ENCODE results near the gene HIP1R. TPM values are rescaled to one million over a fixed set of nuclear protein-coding genes. Genes with fewer than 3 reads are reported as not detected.

Gene HIP1R
- total RNA-seq, 1 donor from 2014 or later = 86.5 TPM

DNA sequence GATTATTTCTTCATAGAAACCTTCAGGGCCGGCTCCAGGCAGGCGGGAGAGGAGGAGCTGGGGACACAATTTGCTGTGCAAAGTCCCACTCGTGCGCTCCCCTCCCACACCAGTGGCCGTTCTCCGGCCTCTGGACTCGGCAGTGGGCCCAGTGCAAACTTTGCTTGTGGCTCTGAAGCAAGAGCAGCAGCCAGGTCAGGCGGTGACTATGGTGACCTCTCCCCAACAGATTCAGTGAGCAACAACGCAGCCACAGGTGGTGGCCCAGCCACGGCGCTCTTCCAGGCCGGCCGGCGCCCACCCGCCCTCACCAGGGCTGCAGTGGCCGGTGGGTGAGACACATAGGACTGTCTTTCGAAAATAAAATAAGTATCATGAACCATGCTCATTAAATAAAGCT is 31.1 kb downstream of the HIP1R start:
- TF ChIP-seq, protein P1, sequence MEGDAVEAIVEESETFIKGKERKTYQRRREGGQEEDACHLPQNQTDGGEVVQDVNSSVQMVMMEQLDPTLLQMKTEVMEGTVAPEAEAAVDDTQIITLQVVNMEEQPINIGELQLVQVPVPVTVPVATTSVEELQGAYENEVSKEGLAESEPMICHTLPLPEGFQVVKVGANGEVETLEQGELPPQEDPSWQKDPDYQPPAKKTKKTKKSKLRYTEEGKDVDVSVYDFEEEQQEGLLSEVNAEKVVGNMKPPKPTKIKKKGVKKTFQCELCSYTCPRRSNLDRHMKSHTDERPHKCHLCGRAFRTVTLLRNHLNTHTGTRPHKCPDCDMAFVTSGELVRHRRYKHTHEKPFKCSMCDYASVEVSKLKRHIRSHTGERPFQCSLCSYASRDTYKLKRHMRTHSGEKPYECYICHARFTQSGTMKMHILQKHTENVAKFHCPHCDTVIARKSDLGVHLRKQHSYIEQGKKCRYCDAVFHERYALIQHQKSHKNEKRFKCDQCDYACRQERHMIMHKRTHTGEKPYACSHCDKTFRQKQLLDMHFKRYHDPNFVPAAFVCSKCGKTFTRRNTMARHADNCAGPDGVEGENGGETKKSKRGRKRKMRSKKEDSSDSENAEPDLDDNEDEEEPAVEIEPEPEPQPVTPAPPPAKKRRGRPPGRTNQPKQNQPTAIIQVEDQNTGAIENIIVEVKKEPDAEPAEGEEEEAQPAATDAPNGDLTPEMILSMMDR (IDR thresholded peaks at IDR 0.05; ENCODE audit: insufficient read depth, low read length, poor library complexity, severe bottlenecking) = no peak
- Histone ChIP-seq H3K27me3 (ENCODE audit: control insufficient read depth, insufficient read depth, low read length) (no peaks in the 10 kb centered on the region), H3K36me3 (ENCODE audit: control insufficient read depth, insufficient read depth, low read length) (peaks cover 4% of the 10 kb centered on the region), H3K4me3 (ENCODE audit: low read depth, low read length) (no peak overlapping the region)
- DNase-seq (ENCODE audit: low read depth) = no peak

DNA sequence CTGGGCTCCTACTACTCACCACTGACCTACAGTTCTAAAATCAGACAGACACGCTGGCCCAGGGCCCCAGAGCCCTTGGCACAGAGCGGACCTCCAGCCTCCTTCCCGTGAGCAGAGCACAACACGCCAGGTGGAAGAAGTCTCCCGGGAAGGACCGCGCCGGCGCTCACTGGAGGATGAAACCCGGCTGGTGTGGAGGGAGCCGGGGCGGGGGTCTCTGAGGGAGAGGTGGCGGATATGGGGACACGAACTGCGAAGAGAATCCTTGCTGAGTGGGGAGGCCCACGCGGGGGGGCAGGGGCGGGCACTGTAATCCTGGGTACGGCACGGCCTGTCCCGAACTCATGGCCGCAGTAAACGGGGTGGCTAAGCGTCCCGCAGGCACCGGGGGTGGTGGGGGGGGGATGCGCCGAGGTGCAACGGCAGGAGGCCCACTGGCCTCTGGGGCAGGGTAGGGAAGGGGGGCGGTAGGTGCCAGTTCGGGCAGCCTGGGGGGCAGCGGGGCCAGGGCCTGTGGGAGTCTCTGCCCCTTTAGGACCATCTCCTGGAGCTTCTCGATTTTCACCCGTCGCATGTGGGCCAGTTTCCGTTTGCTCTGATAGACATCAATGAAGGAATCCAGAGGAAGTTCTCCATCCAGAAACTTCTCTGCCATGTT is 31.8 kb downstream of the HIP1R start:
- no peak overlapping the region for H3K4me3 ChIP-seq (ENCODE audit: low read depth, low read length)
- no peaks in the 10 kb centered on the region for H3K27me3 ChIP-seq (ENCODE audit: control insufficient read depth, insufficient read depth, low read length)
- peaks cover 4% of the 10 kb centered on the region for H3K36me3 ChIP-seq (ENCODE audit: control insufficient read depth, insufficient read depth, low read length)
- TF ChIP-seq, protein P1 (IDR thresholded peaks at IDR 0.05; ENCODE audit: insufficient read depth, low read length, poor library complexity, severe bottlenecking) = no peak
- no peak for DNase-seq (ENCODE audit: low read depth)

DNA sequence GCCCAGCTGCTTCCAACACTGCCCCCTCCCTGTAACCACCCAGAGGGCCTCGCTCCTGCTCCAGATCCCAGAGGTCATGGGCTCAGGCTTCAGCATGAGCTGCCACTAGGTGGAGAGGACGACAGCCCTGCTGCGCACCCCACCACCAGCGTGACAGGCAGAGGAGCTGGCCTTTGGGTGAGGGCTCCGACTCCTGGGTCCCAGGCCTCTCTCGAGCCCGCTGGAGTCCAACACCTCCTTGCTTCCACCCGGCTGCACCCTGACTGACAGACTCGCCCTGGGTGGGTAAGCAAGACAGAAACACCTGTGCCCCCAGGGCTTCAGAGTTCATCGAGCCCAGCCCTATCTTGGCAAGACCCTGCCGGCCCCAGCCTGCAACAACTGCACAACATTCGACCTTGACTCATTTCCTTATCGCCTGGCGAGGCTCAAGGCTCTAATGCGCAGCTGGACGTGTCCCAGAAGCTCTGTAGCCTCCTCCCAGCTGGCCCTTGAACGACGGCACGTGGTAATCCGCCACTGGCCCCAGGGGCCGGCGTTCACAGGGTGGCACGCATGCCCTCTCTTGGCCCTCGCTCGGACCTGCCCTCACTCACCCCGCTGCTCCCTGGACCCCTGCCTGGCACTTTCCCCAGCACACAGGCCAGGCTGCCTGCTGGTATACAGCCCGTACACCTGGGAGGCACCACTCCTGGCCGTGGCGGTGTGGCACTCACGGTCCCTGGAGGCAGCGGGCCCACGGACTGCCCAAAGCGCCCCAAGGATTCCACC is 32.6 kb downstream of the HIP1R start:
- no peak for DNase-seq (ENCODE audit: low read depth)
- Histone ChIP-seq H3K4me3 (ENCODE audit: low read depth, low read length) (no peak overlapping the region), H3K27me3 (ENCODE audit: control insufficient read depth, insufficient read depth, low read length) (no peaks in the 10 kb centered on the region), H3K36me3 (ENCODE audit: control insufficient read depth, insufficient read depth, low read length) (peaks cover 4% of the 10 kb centered on the region)
- TF ChIP-seq, protein P1 (IDR thresholded peaks at IDR 0.05; ENCODE audit: insufficient read depth, low read length, poor library complexity, severe bottlenecking) = peak; percentile 17

DNA sequence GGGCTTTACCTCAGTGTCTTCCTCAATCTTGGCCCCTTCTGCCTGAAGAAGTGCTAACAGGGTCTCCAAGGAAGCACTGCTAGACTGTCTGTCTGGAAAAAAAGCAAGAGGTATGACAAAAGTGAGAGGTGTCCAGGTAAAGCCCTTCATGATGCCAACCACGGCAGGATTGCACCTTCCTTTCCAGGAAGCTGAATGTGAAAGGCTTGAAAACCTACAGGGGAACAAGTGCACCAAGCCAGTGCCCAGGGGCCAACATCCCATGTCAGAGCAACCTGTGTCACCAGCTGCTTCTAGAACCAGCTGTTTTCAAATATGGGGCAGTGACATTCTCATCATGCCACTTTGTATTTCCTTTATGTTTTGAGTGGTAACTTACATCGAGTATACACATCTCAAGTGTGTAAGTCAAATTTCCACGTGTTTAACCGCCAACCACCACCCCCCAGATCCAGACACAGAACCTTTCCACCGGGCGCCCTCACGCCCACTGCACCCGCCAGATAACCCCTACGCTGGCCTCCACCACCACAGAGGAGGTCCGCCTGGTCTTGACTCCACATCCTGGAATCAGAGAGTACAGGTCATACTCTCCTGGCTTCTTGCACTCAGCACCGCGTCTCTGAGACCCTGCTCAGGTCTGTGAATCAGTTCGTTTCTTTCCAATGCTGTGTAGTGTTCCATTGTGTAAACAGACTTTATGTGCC is 33.4 kb downstream of the HIP1R start:
- no peak for DNase-seq (ENCODE audit: low read depth)
- Histone ChIP-seq H3K4me3 (ENCODE audit: low read depth, low read length) (no peak overlapping the region), H3K27me3 (ENCODE audit: control insufficient read depth, insufficient read depth, low read length) (no peaks in the 10 kb centered on the region), H3K36me3 (ENCODE audit: control insufficient read depth, insufficient read depth, low read length) (peaks cover 4% of the 10 kb centered on the region)
- TF ChIP-seq, protein P1 (IDR thresholded peaks at IDR 0.05; ENCODE audit: insufficient read depth, low read length, poor library complexity, severe bottlenecking) = no peak

DNA sequence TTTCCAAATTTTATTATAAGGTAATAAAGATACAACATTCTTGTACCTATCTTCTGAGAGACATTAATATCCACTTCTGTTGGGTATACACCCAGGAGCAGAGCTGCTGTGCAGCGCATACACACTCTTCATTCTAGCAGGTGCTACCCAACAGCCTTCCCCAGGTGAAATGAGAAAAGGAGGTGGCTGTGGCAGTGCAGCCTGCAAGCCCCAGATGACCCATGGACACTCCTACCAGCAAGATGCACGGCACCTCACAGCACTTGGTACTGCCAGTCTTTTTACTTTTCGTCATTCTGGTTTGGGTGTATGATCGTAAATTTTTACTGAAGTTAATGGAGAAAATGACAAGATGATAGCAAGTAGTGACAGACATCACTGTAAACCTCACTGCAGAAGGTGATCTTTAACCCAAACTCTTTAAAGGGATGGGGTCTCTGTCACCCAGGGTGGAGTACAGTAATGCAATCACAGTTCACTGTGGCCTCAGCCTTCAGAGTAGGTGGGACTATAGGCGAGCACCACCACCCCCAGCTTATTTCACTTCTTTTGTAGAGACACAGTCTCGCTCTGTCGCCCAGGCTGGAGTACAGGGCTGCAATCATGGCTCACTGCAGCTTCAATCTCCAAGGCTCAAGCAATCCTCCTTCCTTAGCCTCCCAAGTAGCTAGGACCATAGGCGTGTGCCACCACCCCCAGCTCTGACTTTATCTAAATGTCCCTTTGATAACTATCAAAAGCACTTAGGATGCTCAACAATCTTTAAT is 34.1 kb downstream of the HIP1R start:
- peaks cover 4% of the 10 kb centered on the region for H3K36me3 ChIP-seq (ENCODE audit: control insufficient read depth, insufficient read depth, low read length)
- TF ChIP-seq, protein P1 (IDR thresholded peaks at IDR 0.05; ENCODE audit: insufficient read depth, low read length, poor library complexity, severe bottlenecking) = no peak
- no peak overlapping the region for H3K4me3 ChIP-seq (ENCODE audit: low read depth, low read length)

More for the DNA sequence above, 34.1 kb downstream of the HIP1R start:
- DNase-seq (ENCODE audit: low read depth) = no peak
- H3K27me3 ChIP-seq (ENCODE audit: control insufficient read depth, insufficient read depth, low read length) = no peaks in the 10 kb centered on the region
